ENCODE measurements around the gene DAGLA. TPM values are rescaled to one million over a fixed set of nuclear protein-coding genes. Genes with fewer than 3 reads are reported as not detected.

DAGLA gene
- total RNA-seq, 2 experiments from 2014 or later, result 0.05 TPM; not detected in 1

GRCh38 chr11:61714916-61715315 lies 34.7 kb downstream of the DAGLA start:
- H3K4me1 Mint-ChIP-seq (ENCODE audit: low read depth), result no peaks in the 10 kb centered on the region
- no peaks in the 10 kb centered on the region for H3K9me3 Mint-ChIP-seq
- no peak for TF ChIP-seq CTCF (IDR thresholded peaks at IDR 0.05)
- no peak overlapping the region for H3K4me3 Mint-ChIP-seq
- intact Hi-C loops (cut with micrococcal nuclease), result no loop called here
- no peaks in the 10 kb centered on the region for H3K27me3 Mint-ChIP-seq
- ATAC-seq (no peak), DNase-seq (no peak)
- no peaks in the 10 kb centered on the region for H3K36me3 Mint-ChIP-seq (ENCODE audit: low read depth)
- POLR2A ChIA-PET, result interaction anchor here (0.8 to 1.0 kb wide), 2 partner anchors 22 to 46 kb away, joined by 3 to 4 read pairs; no protein-coding TSS in a partner anchor
- H3K27ac Mint-ChIP-seq, result no peak overlapping the region
- CTCF ChIA-PET, result interaction anchor here (0.7 kb wide), 1 partner anchor 237 kb away, joined by 3 read pairs; no protein-coding TSS in a partner anchor

- Mint-ChIP-seq H3K4me1 (ENCODE audit: low read depth) (no peaks in the 10 kb centered on the region), H3K27ac (no peak overlapping the region), H3K9me3 (no peaks in the 10 kb centered on the region), H3K27me3 (no peaks in the 10 kb centered on the region), H3K36me3 (ENCODE audit: low read depth) (no peaks in the 10 kb centered on the region), H3K4me3 (no peak overlapping the region)
- intact Hi-C loops (cut with micrococcal nuclease), result no loop called here
- DNase-seq, result no peak
- POLR2A ChIA-PET, result interaction anchor here (0.8 kb wide), 1 partner anchor 21 kb away, joined by 3 read pairs; no protein-coding TSS in a partner anchor
- no peak for ATAC-seq
- CTCF ChIA-PET, result no interaction called here
- TF ChIP-seq CTCF (IDR thresholded peaks at IDR 0.05), result no peak
Measured at GRCh38 chr11:61715867-61716266, 35.7 kb downstream of the DAGLA start.

GRCh38 chr11:61716478-61717285 lies 36.5 kb downstream of the DAGLA start:
- Mint-ChIP-seq H3K27me3 (no peaks in the 10 kb centered on the region), H3K9me3 (no peaks in the 10 kb centered on the region), H3K4me3 (no peak overlapping the region), H3K36me3 (ENCODE audit: low read depth) (no peaks in the 10 kb centered on the region), H3K27ac (no peak overlapping the region), H3K4me1 (ENCODE audit: low read depth) (no peaks in the 10 kb centered on the region)
- no peak for TF ChIP-seq CTCF (IDR thresholded peaks at IDR 0.05)
- ChIA-PET CTCF (no interaction called here), POLR2A (no interaction called here)
- intact Hi-C loops (cut with micrococcal nuclease), result no loop called here
- DNase-seq (no peak), ATAC-seq (no peak)

GRCh38 chr11:61717286-61718033 lies 37.3 kb downstream of the DAGLA start:
- ATAC-seq (no peak), DNase-seq (no peak)
- CTCF ChIA-PET, result interaction anchor here (2.6 kb wide), 1 partner anchor 16 kb away, joined by 11 read pairs; no protein-coding TSS in a partner anchor
- H3K9me3 Mint-ChIP-seq, result no peaks in the 10 kb centered on the region
- POLR2A ChIA-PET, result no interaction called here
- no peaks in the 10 kb centered on the region for H3K4me1 Mint-ChIP-seq (ENCODE audit: low read depth)
- intact Hi-C loops (cut with micrococcal nuclease), result no loop called here
- no peak overlapping the region for H3K4me3 Mint-ChIP-seq
- no peak for TF ChIP-seq CTCF (IDR thresholded peaks at IDR 0.05)
- no peak overlapping the region for H3K27ac Mint-ChIP-seq
- no peaks in the 10 kb centered on the region for H3K36me3 Mint-ChIP-seq (ENCODE audit: low read depth)
- no peaks in the 10 kb centered on the region for H3K27me3 Mint-ChIP-seq

Data from activated CD8-positive, alpha-beta T cell treated with anti-CD3 and anti-CD28 coated beads for 36 hours (primary cell).